ENCODE results near the gene ALDH1B1.
"Not testable (repeated sequence)": the region's sequence is repeated elsewhere in the genome, so short reads cannot be mapped to it uniquely, and the experiment has no call there.

ALDH1B1 gene

GRCh38 chr9:38361473-38361850, 31.0 kb upstream of the ALDH1B1 start:
- no peak for DNase-seq (ENCODE audit: low spot score)

GRCh38 chr9:38362852-38363588, 29.5 kb upstream of the ALDH1B1 start:
- DNase-seq (ENCODE audit: low spot score) = peak; percentile 88

- no peak for DNase-seq (ENCODE audit: low spot score)
These were observed 28.9 kb upstream of the ALDH1B1 start for GRCh38 chr9:38363589-38363925.

- no peak for DNase-seq (ENCODE audit: low spot score)
These were observed 24.6 kb upstream of the ALDH1B1 start for GRCh38 chr9:38367898-38368297.

DNA sequence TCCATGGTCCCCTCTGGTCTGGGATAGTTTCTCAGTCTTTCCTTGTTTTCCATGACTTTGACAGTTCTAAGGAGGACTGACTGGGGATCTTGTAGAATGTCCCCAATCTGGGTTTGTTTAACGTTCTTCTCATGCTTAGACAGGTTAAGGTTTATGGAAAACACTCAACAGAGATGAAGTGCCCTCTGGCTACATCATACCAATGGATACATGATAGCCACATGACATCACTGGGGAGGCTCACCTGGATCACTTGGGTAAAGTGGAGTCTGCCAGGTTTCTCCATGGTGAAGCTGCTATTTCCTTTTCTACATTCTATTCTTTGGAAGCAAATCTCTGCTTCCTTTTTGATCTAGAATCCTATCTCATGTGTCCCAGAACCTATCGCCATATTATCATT, 23.8 kb upstream of the ALDH1B1 start:
- DNase-seq (ENCODE audit: low spot score) = no peak

GRCh38 chr9:38370176-38370575, 22.3 kb upstream of the ALDH1B1 start:
- DNase-seq (ENCODE audit: low spot score) = no peak

- DNase-seq (ENCODE audit: low spot score) = peak; percentile 75
These were observed 21.0 kb upstream of the ALDH1B1 start for GRCh38 chr9:38371495-38371894.

- DNase-seq (ENCODE audit: low spot score) = no peak
These were observed 19.5 kb upstream of the ALDH1B1 start for GRCh38 chr9:38372762-38373619.

DNA sequence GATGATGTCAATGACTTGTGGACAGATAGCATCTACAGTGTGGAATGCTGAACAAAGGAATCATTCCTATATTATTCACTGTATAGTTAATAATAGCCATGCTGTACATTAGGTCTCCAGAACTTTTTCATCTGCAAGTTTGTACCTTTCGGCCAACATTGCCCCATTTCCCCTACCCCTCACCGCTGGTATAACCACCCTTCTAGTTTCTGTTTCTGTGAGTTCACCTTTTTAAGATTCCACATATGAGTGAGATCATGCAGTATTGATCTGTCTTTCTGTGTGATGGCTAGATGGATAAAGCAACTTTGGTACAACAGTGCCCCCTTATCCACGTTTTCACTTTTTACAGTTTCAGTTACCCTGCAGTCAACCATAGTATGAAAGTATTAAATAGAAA, 18.8 kb upstream of the ALDH1B1 start:
- no peak for DNase-seq (ENCODE audit: low spot score)

GRCh38 chr9:38374847-38375571, 17.5 kb upstream of the ALDH1B1 start:
- DNase-seq (ENCODE audit: low spot score) = no peak

GRCh38 chr9:38375572-38375963, 16.9 kb upstream of the ALDH1B1 start:
- no peak for DNase-seq (ENCODE audit: low spot score)

DNA sequence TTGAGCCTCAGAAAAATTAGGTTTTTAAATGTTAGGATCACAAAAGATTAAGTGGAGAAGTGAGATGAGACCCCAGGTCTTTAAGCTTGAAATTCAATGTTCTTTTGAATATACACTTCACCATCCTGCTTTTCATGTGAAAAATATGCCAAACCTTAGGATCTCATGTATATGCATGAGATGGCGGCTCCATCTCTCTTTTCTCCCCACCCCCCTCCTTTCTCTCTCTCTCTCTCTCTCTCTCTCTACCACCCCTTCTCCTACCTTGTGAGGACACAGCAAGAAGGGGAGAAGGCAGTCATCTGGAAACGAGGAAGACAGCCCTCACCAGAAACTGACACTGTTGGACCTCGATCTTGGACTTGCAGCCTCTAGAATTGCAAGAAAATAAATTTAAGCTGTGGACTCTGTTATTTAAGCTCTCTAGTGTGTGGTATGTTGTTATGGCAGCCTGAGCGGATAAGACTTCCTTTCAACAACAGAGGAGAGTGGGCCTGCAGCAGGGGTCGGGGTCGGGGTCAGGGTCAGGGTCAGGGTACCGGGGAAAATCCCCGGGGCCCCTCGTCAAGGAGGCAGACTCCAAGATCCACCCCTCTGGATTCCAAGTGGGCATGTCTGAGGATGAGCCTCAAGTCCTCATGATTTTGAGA, 16.4 kb upstream of the ALDH1B1 start:
- DNase-seq (ENCODE audit: low spot score) = no peak

DNA sequence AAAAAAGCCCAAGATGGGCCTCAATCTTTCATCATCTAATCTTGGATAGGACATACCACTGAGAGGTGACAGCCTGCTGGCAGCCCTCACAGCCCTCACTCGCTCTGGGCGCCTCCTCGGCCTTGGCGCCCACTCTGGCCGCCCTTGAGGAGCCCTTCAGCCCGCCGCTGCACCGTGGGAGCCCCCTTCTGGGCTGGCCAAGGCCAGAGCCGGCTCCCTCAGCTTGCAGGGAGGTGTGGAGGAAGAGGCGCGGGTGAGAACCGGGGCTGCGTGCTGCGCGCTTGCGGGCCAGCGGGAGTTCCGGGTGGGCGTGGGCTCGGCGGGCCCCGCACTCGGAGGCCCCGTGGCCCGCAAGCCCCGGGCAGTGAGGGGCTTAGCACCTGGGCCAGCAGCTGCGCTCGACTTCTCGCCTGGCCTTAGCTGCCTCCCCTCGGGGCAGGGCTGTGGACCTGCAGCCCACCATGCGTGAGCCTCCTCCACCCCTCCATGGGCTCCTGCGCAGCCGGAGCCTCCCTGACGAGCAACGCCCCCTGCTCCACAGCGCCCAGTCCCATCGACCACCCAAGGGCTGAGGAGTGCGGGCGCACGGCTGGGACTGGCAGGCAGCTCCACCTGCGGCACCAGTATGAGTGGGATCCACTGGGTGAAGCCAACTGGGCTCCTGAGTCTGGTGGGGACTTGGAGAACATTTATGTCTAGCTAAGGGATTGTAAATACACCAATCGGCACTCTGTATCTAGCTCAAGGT, 15.0 kb upstream of the ALDH1B1 start:
- not testable (repeated sequence) for DNase-seq (ENCODE audit: low spot score)

GRCh38 chr9:38380230-38380871, 12.2 kb upstream of the ALDH1B1 start:
- DNase-seq (ENCODE audit: low spot score) = peak; percentile 64

GRCh38 chr9:38380872-38381534, 11.5 kb upstream of the ALDH1B1 start:
- peak; percentile 91 for DNase-seq (ENCODE audit: low spot score)

DNA sequence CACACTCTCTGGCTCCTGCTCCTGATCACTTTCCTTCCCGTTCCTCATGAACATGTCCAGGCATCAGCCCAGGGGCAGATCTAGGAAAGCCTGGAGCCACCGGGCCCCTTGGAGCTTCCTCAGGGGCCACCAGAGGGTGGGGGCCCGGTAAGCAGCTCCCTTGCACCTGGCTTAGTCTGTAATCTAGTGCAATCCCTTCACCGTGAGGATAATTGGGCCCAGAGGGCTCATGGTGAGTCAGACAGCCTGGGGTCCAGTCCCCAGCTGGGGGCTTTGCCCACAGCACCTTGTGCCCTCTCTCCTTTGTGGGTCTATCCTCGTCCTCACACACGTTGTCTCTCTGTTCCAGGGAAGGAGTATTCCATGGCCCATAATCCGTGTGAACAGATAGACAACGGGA, 10.4 kb upstream of the ALDH1B1 start:
- no peak for DNase-seq (ENCODE audit: low spot score)

DNA sequence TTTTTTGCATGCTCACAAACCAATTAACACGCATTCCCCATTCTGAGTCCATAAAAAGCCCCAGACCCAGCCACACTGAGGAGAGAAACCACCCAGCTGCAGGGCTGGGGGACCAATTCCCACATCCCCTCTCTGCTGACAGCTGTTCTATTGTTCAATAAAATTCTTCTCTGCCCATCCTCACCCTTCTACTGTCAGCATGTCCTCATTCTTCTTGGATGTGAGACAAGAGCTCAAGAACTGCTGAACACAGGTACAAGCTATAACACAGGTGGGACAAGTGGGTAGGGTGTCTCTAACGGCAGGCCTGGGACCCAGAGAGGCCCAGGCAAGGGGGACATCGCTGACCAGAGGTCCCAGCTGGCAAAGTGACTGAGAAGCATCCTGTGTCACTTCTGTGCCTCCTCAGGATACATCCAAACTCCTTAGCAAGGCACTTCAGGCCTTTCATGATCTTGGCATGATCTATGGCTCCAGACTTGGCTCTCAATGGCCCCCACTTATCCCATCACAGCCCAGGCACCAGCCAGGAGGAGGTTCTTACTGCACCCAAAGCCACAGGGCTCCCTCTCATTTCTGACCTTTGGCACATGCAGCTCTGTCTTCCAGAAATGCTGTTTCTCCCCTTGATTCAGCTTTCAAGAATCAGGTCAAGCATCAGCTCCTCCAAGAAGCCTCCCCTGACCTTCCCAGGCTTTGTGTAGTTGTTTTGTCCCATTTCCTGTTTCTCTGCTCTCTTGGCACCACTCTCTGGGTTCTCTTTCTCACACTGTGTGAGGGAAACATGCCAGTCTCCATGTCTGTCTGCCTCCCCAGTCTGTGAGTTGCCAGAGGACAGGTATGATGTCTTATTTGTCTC, 7.3 kb upstream of the ALDH1B1 start:
- DNase-seq (ENCODE audit: low spot score) = peak; percentile 65

GRCh38 chr9:38385896-38386295, 6.6 kb upstream of the ALDH1B1 start:
- DNase-seq (ENCODE audit: low spot score) = no peak

DNA sequence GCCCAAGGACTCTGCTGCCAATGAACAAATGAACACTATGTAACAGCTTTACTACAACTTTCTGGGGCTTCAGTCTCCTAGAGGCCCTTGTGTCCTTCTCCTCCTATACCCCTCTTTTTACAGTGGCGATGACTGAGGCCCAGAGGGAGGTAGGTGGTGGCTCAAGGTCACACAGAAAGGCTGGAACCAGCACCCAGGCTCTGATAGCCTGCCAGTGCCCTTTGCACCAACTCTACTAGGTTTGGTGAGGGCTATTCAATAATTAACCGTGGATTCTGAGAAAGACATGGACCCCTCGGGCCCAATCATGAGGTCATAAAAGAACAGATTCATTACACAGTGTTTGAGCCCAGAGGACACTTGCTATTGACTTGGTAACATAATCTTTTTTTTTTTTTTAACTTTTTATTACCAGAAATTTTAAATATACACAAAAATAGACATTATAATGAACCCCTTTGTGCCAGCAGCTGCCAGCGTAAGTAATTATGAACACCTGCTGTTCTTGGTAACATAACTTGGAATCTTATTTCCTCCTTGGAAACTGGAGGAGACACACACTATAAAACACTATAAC, 6.1 kb upstream of the ALDH1B1 start:
- DNase-seq (ENCODE audit: low spot score) = no peak
